HG03469 (cell line): ENCODE results near the gene SPATA2L.

ENCODE experiments used
- ATAC-seq: cut with Tn5 transposase; IDR thresholded peaks from one replicate; pipeline ENCODE4 v1.9.1; 2021; ENCODE audit warnings: mild to moderate bottlenecking, moderate library complexity, moderate number of reproducible peaks; ENCODE audit not compliant: unreplicated experiment

SPATA2L gene

GRCh38 chr16:89658221-89658879 lies 43.2 kb downstream of the SPATA2L start:
- no peak for ATAC-seq

DNA sequence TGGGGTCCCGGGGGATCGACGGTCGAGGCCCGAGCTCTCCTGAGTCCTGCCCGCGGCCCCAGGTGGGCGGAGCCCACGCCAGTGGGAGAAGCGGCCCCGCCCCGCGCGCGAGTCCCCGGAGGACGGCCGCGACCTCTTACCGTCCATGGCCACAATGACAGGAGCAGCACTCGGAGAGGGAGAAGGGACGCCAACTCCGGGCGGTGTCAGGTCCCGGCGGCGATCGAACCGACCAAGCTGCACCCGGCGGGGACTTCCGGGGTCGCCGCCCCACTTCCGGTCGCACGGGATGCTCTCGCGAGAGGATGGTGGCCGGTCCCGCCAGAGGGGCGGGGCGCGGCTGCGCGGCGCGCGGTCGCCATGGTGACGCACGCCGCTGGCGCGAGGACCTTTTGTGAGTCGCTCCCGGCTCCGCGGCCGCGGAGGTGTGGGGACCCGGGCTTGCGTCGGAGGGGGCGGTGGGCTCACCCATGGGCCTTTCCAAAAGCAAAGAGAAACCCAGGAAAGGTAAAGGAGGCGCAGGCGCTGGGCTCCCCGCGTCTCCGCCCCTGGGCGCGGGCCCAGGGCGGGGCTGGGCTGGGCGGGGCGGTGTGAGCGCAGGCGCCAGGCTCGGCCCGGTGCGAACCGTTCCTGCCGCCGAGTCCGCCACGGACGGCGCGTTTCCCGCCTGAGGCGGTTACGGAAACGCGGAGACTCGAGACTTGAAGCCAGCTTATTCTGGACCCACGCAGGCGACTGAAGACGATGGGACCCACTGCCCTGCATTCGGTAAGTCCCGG lies 43.9 kb downstream of the SPATA2L start, which contains the start of the genes CHMP1A and SPATA33:
Gene CHMP1A, minus strand, starts transcription at position 267 of the 779 bp plus-strand sequence. Its CDS starts 120 bp downstream, at position 147.
Gene SPATA33, plus strand, starts transcription at position 395 of the 779 bp plus-strand sequence. Its CDS starts 76 bp downstream, at position 471.
- peak; percentile 85 for ATAC-seq

GRCh38 chr16:89656435-89657121 lies 44.9 kb downstream of the SPATA2L start:
- no peak for ATAC-seq

DNA sequence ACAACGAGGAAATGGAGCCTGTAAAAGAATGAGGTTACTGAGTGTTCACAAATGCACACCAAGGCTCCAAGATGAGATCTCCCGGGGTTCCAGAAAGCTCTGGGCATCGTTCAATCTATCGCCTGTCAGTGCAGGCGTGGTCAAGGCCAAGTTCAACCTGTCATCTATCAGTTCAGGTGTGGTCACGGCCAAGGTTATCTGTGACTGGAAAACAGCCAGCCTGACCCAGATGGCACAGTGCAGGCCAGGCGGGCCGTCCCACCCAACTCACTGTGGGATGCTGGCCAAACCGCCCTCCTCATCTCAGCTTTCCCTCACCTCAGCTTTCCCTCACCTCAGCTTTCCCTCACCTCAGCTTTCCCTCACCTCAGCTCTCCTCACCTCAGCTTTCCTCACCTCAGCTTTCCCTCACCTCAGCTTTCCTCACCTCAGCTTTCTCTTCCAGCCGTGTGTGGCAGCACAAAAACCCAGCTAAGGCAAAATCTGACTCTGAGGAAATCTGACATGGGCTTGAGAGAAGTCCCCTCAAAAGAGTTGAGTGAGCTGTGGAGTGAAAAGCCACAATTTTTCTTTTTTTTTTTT lies 46.4 kb downstream of the SPATA2L start:
- ATAC-seq = no peak

DNA sequence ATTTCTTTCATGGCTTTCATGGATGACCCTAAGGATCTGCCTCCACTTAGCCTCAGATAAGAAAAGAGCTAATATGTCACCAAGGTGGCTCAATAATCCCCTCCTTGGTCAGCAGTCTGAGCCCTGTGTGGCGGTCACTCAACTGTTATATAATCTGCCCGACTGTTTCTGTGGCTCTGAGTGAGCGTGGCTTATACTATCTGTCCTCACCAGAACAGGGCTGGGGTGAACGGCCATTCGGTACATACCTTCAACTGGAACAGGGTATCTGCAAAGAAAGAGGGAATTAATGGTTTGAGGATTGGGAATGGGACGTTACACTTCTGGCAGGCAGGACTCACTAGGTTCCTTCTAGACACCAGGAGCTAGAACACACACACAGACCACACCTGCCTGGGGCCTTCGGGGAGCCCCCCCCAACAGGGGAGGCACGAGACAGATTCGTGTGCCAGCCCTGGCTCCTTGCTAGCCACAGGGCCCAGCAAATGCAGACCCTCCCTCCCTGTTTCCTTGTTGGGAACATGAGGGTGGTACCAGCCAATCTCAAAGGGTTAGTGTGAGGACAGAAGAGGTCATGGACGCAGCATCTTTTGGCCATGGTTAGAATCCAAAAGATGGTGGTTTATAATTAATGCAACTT lies 47.7 kb downstream of the SPATA2L start:
- ATAC-seq = no peak

DNA sequence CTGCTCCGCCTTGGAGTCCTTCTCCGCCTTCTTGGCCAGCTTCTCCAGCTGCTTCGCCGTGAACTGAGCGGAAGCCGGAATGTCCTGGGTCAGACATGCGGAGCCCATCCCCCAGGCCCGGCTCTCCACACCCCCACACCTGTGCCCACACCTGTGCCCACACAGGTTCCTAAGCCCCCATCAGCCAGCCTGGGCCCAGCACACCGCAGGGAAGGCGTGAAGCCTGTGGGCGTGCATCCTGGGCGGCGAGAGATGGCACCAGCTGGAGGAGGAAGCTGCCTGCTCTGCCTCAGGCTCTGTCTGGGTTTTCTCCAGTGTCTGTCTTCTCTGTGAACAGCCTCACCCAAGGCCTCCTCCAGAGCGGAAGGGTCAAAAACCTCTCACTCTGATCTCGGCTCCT lies 49.9 kb downstream of the SPATA2L start:
- ATAC-seq = no peak

GRCh38 chr16:89646906-89647305 lies 54.6 kb downstream of the SPATA2L start:
- ATAC-seq = no peak
